DOHH2 (cell line): Measurements from ENCODE around the gene BSND.

Experiments used
- H3F3A ChIP-seq: fragments of 200-600 bp; sonication (generic), shearing (Covaris generic); 2 replicates; pipeline ENCODE4 v1.6.0; 2016; ENCODE audit warnings: antibody characterized with exemption, mild to moderate bottlenecking; ENCODE audit not compliant: control insufficient read depth, insufficient read depth
- H3K27ac ChIP-seq: fragments of 200-600 bp; sonication (generic); 2 replicates; pipeline ENCODE4 v1.5.1; 2014; ENCODE audit warnings: low read depth, mild to moderate bottlenecking, low read length, moderate library complexity
- H3K27me3 ChIP-seq: fragments of 200-600 bp; sonication (generic); 2 replicates; pipeline ENCODE4 v1.6.1; 2014; ENCODE audit warnings: mild to moderate bottlenecking, low read length, mixed read lengths; ENCODE audit not compliant: control insufficient read depth
- H3K36me3 ChIP-seq: fragments of 200-600 bp; sonication (generic); 2 replicates; pipeline ENCODE4 v1.6.1; 2014; ENCODE audit warnings: mild to moderate bottlenecking, low read length, moderate library complexity, mixed read lengths; ENCODE audit not compliant: control insufficient read depth
- H3K4me1 ChIP-seq: fragments of 200-600 bp; sonication (generic); 2 replicates; pipeline ENCODE4 v1.6.1; 2014; ENCODE audit warnings: mild to moderate bottlenecking, low read length, mixed read lengths; ENCODE audit not compliant: control insufficient read depth
- H3K4me2 ChIP-seq: fragments of 200-600 bp; sonication (generic); 2 replicates; pipeline ENCODE4 v1.6.0; 2014; ENCODE audit warnings: mild to moderate bottlenecking, low read length, moderate library complexity
- H3K4me3 ChIP-seq: fragments of 200-600 bp; sonication (generic); 2 replicates; pipeline ENCODE4 v1.5.1; 2014; ENCODE audit warnings: mild to moderate bottlenecking, low read length, mixed read lengths
- H3K79me2 ChIP-seq: fragments of 200-600 bp; sonication (generic); 2 replicates; pipeline ENCODE4 v1.6.1; 2014; ENCODE audit warnings: mild to moderate bottlenecking, low read length, mixed read lengths; ENCODE audit not compliant: control insufficient read depth
- H3K9me2 ChIP-seq: fragments of 200-600 bp; sonication (generic); replicated peaks from 2 replicates; pipeline ENCODE4 v1.6.1; 2014; ENCODE audit warnings: mild to moderate bottlenecking, low read length, mixed read lengths; ENCODE audit not compliant: control insufficient read depth
- H3K9me3 ChIP-seq: fragments of 200-600 bp; sonication (generic); 2 replicates; pipeline ENCODE4 v1.6.1; 2014; ENCODE audit warnings: antibody characterized with exemption, low read length, mixed read lengths; ENCODE audit not compliant: control insufficient read depth, insufficient read depth
- H4K20me1 ChIP-seq: fragments of 200-600 bp; sonication (generic); 2 replicates; pipeline ENCODE4 v1.6.0; 2014; ENCODE audit warnings: low read depth, mild to moderate bottlenecking, antibody characterized with exemption, low read length, moderate library complexity; ENCODE audit not compliant: control insufficient read depth, insufficient read depth
- CTCF ChIP-seq: fragments of 200-600 bp; sonication (generic); IDR thresholded peaks from one replicate; pipeline ENCODE4 v1.5.1; 2014; ENCODE audit warnings: antibody characterized with exemption, mild to moderate bottlenecking, low read depth, low read length; ENCODE audit not compliant: poor library complexity, severe bottlenecking
- EZH2phosphoT487 ChIP-seq: fragments of 200-600 bp; sonication (generic); IDR thresholded peaks from 2 replicates; pipeline ENCODE4 v1.6.1; 2017; ENCODE audit warnings: borderline replicate concordance, mild to moderate bottlenecking, antibody characterized with exemption, low read length, moderate library complexity, mixed read lengths

The BSND gene

GRCh38 chr1:54980528-54981241, 18.0 kb upstream of the BSND start, which contains the start of gene TMEM61:
TSS of gene TMEM61 (plus strand) at chr1:54980628. CDS start at chr1:54981066, 438 bp downstream.
- no peak within 1 kb of the TSS for H3K4me2 ChIP-seq
- H3F3A ChIP-seq, result no peaks in the 10 kb centered on the region
- no peaks in the 10 kb centered on the region for H3K4me1 ChIP-seq
- H3K27ac ChIP-seq, result no peak within 1 kb of the TSS
- TF ChIP-seq EZH2phosphoT487 (no peak), CTCF (no peak)
- peaks cover under 1% of the 10 kb centered on the region; the same call in 1 of the 2 replicates for H3K27me3 ChIP-seq
- no peaks in the 10 kb centered on the region for H3K9me3 ChIP-seq
- no peaks in the 10 kb centered on the region for H3K9me2 ChIP-seq
- H3K36me3 ChIP-seq, result no peaks in the 10 kb centered on the region
- no peak within 1 kb of the TSS for H3K4me3 ChIP-seq
- H3K79me2 ChIP-seq, result no peaks in the 10 kb centered on the region
- H4K20me1 ChIP-seq, result no peaks in the 10 kb centered on the region

GRCh38 chr1:54981466-54981865, 17.3 kb upstream of the BSND start:
- no peaks in the 10 kb centered on the region for H3K79me2 ChIP-seq
- H3K4me2 ChIP-seq, result no peak overlapping the region
- TF ChIP-seq EZH2phosphoT487, result no peak
- TF ChIP-seq CTCF, result no peak
- no peak overlapping the region for H3K27ac ChIP-seq
- no peaks in the 10 kb centered on the region for H3K36me3 ChIP-seq
- no peaks in the 10 kb centered on the region for H3K27me3 ChIP-seq
- no peaks in the 10 kb centered on the region for H3K4me1 ChIP-seq
- no peaks in the 10 kb centered on the region for H3K9me3 ChIP-seq
- H3F3A ChIP-seq, result no peaks in the 10 kb centered on the region
- H4K20me1 ChIP-seq, result no peaks in the 10 kb centered on the region
- H3K9me2 ChIP-seq, result no peaks in the 10 kb centered on the region
- no peak overlapping the region for H3K4me3 ChIP-seq

- no peaks in the 10 kb centered on the region for H3K27me3 ChIP-seq
- TF ChIP-seq EZH2phosphoT487 (no peak), CTCF (no peak)
- no peak overlapping the region for H3K27ac ChIP-seq
- H3K9me3 ChIP-seq, result no peaks in the 10 kb centered on the region
- no peaks in the 10 kb centered on the region for H3K4me1 ChIP-seq
- no peak overlapping the region for H3K4me2 ChIP-seq
- H4K20me1 ChIP-seq, result no peaks in the 10 kb centered on the region
- no peak overlapping the region for H3K4me3 ChIP-seq
- no peaks in the 10 kb centered on the region for H3K79me2 ChIP-seq
- H3F3A ChIP-seq, result no peaks in the 10 kb centered on the region
- H3K9me2 ChIP-seq, result no peaks in the 10 kb centered on the region
- H3K36me3 ChIP-seq, result no peaks in the 10 kb centered on the region
Observed at GRCh38 chr1:54982739-54983138, 16.0 kb upstream of the BSND start.
